Activated naive CD8-positive, alpha-beta T cell treated with anti-CD3 and anti-CD28 coated beads, Interleukin-2, amount 50 U/mL, for 24 hours (primary cell): ENCODE measurements around the gene TRIL.

ENCODE experiments used
- ATAC-seq: fragments of 150-1000 bp; cut with Tn5 transposase; one replicate; pipeline ENCODE4 v1.10.0; 2021
- DNase-seq: peaks from one replicate; pipeline ENCODE4 v3.0.0; 2021
- H3K27ac Mint-ChIP-seq: one replicate; pipeline ENCODE4 v1.8.0; 2021; ENCODE audit warnings: mild to moderate bottlenecking, mixed read lengths
- H3K27me3 Mint-ChIP-seq: one replicate; pipeline ENCODE4 v1.8.0; 2021; ENCODE audit warnings: mixed read lengths
- H3K36me3 Mint-ChIP-seq: one replicate; pipeline ENCODE4 v1.8.0; 2021; ENCODE audit warnings: low read depth, mixed read lengths
- H3K4me1 Mint-ChIP-seq: one replicate; pipeline ENCODE4 v1.8.0; 2021; ENCODE audit warnings: mixed read lengths
- H3K4me3 Mint-ChIP-seq: one replicate; pipeline ENCODE4 v1.8.0; 2021; ENCODE audit warnings: mild to moderate bottlenecking, moderate library complexity, mixed read lengths
- H3K9me3 Mint-ChIP-seq: one replicate; pipeline ENCODE4 v1.8.0; 2021; ENCODE audit warnings: mixed read lengths

The TRIL gene

DNA sequence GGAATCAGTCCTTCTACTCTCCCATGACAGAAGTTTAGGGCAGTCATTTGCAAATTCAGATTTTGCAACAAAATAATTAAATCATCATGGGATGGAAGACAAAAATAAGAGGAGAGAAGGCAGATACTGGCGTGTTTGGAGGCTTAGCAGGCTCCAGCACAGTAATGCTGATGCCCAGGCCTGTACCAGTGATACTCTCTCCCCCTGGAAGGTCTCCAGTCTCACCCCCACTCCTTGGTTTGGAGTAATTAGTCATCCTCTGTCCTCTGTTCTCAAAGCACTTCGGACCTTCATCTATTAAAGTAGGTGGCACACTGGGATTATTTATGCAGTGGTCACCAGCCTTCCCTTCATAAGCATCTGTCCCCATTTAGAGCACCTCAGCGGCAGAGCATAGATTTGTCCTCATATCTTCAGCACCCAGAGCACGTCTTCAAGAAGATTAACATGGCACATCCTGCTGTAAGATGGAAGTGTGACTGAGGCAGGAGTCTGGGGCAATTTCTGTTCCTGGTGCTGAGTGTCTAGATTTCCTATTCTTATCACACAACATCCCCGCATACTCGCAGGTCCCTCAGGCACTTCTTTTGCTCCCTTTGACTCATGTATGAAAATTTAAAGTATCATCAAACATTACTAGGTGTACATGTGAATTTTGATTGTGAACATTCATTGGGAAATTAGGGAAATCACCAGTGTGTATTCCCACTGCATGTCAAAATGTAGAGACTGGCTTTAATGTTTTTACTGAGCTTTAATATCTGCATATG lies 31.3 kb upstream of the TRIL start:
- DNase-seq, result no peak
- Mint-ChIP-seq H3K27ac (no peak overlapping the region), H3K9me3 (no peaks in the 10 kb centered on the region), H3K27me3 (peaks cover 14% of the 10 kb centered on the region), H3K4me3 (no peak overlapping the region), H3K4me1 (no peaks in the 10 kb centered on the region), H3K36me3 (no peaks in the 10 kb centered on the region)
- ATAC-seq, result no peak

GRCh38 chr7:28988810-28989209 lies 30.7 kb upstream of the TRIL start:
- no peaks in the 10 kb centered on the region for H3K4me1 Mint-ChIP-seq
- peaks cover 14% of the 10 kb centered on the region for H3K27me3 Mint-ChIP-seq
- H3K36me3 Mint-ChIP-seq, result no peaks in the 10 kb centered on the region
- ATAC-seq (no peak), DNase-seq (no peak)
- no peaks in the 10 kb centered on the region for H3K9me3 Mint-ChIP-seq
- H3K4me3 Mint-ChIP-seq, result no peak overlapping the region
- no peak overlapping the region for H3K27ac Mint-ChIP-seq

GRCh38 chr7:28988091-28988490 lies 30.0 kb upstream of the TRIL start:
- Mint-ChIP-seq H3K4me1 (no peaks in the 10 kb centered on the region), H3K27me3 (peaks cover 14% of the 10 kb centered on the region)

DNA sequence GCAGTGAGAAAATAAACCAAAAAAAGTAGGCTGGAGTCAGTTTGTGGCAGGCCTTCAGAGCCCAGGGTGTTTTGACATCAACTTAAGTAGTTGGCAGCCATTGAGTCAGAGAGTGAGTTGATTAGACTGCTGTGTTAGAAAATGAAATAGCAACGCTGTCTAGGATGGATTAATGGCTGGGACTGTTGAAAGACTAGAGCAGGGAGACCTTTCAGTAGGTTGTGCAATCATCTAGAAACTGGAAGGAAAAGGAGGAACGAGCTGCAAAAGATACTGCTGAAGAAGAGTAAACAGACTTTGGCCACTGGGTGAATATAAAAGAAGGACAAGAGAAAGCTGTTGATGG lies 28.6 kb upstream of the TRIL start:
- no peak for ATAC-seq
- no peaks in the 10 kb centered on the region for H3K36me3 Mint-ChIP-seq
- no peak overlapping the region for H3K27ac Mint-ChIP-seq
- H3K27me3 Mint-ChIP-seq, result peaks cover 9% of the 10 kb centered on the region
- no peak for DNase-seq
- H3K4me1 Mint-ChIP-seq, result no peaks in the 10 kb centered on the region
- no peaks in the 10 kb centered on the region for H3K9me3 Mint-ChIP-seq
- no peak overlapping the region for H3K4me3 Mint-ChIP-seq

More at GRCh38 chr7:28988091-28988490, 30.0 kb upstream of the TRIL start:
- ATAC-seq (no peak), DNase-seq (no peak)
- Mint-ChIP-seq H3K9me3 (no peaks in the 10 kb centered on the region), H3K27ac (no peak overlapping the region), H3K36me3 (no peaks in the 10 kb centered on the region), H3K4me3 (no peak overlapping the region)

GRCh38 chr7:28986028-28986764 lies 28.1 kb upstream of the TRIL start:
- ATAC-seq, result no peak
- Mint-ChIP-seq H3K36me3 (no peaks in the 10 kb centered on the region), H3K9me3 (no peaks in the 10 kb centered on the region), H3K4me3 (no peak overlapping the region), H3K27me3 (peaks cover 9% of the 10 kb centered on the region), H3K4me1 (no peaks in the 10 kb centered on the region), H3K27ac (no peak overlapping the region)
- DNase-seq, result no peak

DNA sequence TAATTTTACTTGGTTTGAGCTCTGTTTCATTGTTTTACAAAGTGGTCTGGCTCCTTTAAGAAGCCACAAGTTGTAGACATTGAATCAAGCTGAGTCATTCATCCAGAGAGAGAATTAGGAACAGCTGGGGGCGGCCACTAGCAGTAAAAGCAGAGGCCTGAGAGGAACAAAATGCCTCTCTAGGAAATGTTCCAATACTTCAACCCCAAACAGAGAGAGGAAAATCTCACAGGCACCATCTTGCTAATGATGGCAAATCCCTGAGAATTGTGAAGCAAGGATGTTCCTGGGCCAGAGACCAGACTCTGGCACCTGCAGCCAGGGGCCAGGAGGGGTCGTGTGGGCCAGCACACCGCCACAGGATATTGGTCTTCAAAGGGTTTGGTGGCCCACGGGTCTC lies 26.5 kb upstream of the TRIL start:
- Mint-ChIP-seq H3K27ac (no peak overlapping the region), H3K4me1 (no peaks in the 10 kb centered on the region), H3K36me3 (no peaks in the 10 kb centered on the region), H3K4me3 (no peak overlapping the region), H3K9me3 (no peaks in the 10 kb centered on the region), H3K27me3 (peaks cover 6% of the 10 kb centered on the region)
- ATAC-seq (no peak), DNase-seq (no peak)

- ATAC-seq (no peak), DNase-seq (no peak)
- Mint-ChIP-seq H3K4me3 (no peak overlapping the region), H3K27ac (no peak overlapping the region), H3K9me3 (no peaks in the 10 kb centered on the region), H3K36me3 (no peaks in the 10 kb centered on the region), H3K4me1 (no peaks in the 10 kb centered on the region), H3K27me3 (peaks cover 6% of the 10 kb centered on the region)
These were observed 26.1 kb upstream of the TRIL start for GRCh38 chr7:28984217-28984616.

DNA sequence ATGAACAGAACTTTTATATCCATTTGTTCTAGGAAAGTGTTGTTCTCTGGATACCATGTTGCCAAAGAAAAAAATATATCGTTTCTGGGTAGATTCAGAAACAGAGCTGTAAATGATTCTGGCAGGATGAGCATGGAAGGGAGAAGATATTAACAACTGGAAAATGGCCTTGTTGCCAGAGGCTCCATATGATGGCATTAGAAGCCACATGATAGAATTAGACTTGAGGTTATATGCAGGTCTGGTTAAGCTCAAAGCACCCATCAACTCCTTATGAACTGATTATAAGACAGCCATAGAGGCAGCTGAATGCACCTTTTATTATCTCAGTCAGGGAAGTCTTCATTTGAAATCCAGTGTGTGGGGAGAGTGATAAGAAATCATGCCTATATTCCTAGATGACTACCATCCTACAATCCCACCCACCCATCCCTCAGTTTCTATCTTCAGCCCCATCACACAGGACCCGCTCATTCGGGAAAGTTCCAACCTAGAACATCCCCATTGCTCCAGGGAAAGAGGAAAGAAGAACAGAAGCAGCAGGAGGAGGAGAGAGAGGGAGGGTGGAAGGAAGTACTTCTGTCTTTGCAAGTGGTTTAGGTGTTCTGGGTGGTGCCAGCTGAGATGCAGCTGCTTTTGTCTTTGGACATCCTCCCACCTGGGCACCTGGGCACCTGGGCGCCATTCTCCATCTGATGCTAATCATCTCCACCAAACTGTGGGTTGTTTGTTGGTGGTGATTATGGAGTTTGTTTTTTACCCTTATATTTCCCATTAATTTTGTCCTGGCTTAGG lies 25.5 kb upstream of the TRIL start:
- no peak overlapping the region for H3K27ac Mint-ChIP-seq
- no peak for ATAC-seq
- no peaks in the 10 kb centered on the region for H3K4me1 Mint-ChIP-seq
- DNase-seq, result no peak
- peaks cover 1% of the 10 kb centered on the region for H3K27me3 Mint-ChIP-seq
- H3K4me3 Mint-ChIP-seq, result no peak overlapping the region
- no peaks in the 10 kb centered on the region for H3K36me3 Mint-ChIP-seq
- H3K9me3 Mint-ChIP-seq, result no peaks in the 10 kb centered on the region

GRCh38 chr7:28981161-28981465 lies 23.0 kb upstream of the TRIL start:
- Mint-ChIP-seq H3K27me3 (no peaks in the 10 kb centered on the region), H3K9me3 (no peaks in the 10 kb centered on the region), H3K4me3 (no peak overlapping the region), H3K27ac (no peak overlapping the region), H3K4me1 (no peaks in the 10 kb centered on the region), H3K36me3 (no peaks in the 10 kb centered on the region)
- ATAC-seq (no peak), DNase-seq (no peak)

DNA sequence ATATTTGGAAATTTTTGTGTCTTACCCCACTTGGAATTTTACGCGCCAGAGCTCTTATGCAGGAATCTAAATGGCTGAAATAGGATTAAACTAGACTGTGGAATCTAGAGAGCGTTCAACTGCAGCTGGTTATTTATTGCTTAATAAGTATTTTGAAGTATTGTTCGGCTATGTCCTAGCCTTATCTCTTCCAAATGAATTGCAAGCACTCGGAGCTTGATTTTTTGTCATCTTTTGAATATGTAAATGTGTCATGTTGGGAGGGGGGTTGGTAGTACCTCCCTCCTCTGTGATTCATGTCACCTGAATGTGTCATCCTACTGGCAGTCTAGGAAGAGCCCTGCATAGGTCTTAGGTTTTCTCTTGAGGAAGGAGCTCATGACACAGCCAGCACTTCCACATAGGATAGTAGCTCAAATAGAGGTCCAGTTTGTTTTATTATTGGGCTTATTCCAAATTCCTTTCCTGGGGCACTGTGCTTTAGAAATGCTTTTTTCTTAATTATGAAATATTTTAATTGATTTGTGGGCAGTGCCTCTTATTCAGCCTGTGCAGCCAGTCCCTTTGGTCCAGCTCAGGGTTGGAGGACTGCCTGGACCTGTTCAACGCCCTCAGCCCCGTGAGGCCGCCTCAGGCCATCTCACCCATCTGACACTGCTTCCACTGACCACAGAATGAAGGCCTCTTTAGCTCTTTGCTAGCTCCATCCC lies 22.5 kb upstream of the TRIL start:
- Mint-ChIP-seq H3K4me1 (no peaks in the 10 kb centered on the region), H3K4me3 (no peak overlapping the region), H3K27me3 (no peaks in the 10 kb centered on the region), H3K36me3 (no peaks in the 10 kb centered on the region), H3K27ac (no peak overlapping the region), H3K9me3 (no peaks in the 10 kb centered on the region)
- no peak for ATAC-seq
- no peak for DNase-seq

- Mint-ChIP-seq H3K36me3 (no peaks in the 10 kb centered on the region), H3K4me1 (no peaks in the 10 kb centered on the region), H3K27me3 (no peaks in the 10 kb centered on the region), H3K4me3 (no peak overlapping the region), H3K9me3 (no peaks in the 10 kb centered on the region), H3K27ac (no peak overlapping the region)
- DNase-seq (no peak), ATAC-seq (no peak)
These were observed 21.6 kb upstream of the TRIL start for GRCh38 chr7:28979776-28980175.

DNA sequence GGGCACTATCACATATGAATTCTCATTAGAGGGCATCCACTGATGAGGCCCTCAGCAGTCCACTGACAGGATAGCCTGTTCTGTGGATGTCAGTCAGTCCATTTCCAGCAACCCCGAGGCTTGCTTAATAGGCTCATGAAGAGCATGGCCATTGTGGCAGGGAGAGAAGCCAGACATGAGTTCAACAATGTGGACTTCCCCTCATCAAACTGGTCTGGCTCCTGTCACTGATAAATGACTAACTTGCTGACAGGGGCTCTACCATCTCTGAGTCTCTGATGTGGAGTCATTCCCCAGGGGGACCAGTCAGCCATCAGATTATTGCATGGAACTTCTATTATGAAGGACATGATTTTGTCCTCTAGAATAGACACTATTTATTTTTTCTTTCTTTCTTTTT lies 19.8 kb upstream of the TRIL start:
- H3K27ac Mint-ChIP-seq, result no peak overlapping the region
- ATAC-seq (no peak), DNase-seq (no peak)
- no peak overlapping the region for H3K4me3 Mint-ChIP-seq
- no peaks in the 10 kb centered on the region for H3K27me3 Mint-ChIP-seq
- H3K36me3 Mint-ChIP-seq, result no peaks in the 10 kb centered on the region
- H3K4me1 Mint-ChIP-seq, result no peaks in the 10 kb centered on the region
- peaks cover 11% of the 10 kb centered on the region for H3K9me3 Mint-ChIP-seq

DNA sequence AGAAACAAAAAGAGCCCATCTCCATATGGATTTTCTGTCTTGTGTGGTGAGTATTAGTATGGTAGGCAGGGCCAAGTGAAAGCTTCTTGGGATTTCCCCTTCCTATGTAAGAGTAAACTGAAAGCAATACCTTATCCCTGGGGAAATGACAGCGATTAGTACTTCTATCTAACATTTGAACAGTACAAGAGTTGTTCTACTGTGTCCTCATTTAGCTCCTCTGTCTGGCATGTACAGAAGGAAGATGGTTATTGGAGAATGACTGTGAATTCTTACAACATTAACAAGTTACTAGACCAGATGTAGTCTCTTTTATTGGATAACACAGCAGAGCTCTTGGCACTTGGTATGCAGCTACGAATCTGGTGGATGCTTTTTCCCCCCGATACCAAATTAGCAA lies 17.9 kb upstream of the TRIL start:
- no peak overlapping the region for H3K4me3 Mint-ChIP-seq
- H3K27me3 Mint-ChIP-seq, result no peaks in the 10 kb centered on the region
- peaks cover 21% of the 10 kb centered on the region for H3K9me3 Mint-ChIP-seq
- no peak overlapping the region for H3K27ac Mint-ChIP-seq
- H3K36me3 Mint-ChIP-seq, result no peaks in the 10 kb centered on the region
- H3K4me1 Mint-ChIP-seq, result no peaks in the 10 kb centered on the region
- DNase-seq (no peak), ATAC-seq (no peak)

GRCh38 chr7:28973591-28973990 lies 15.5 kb upstream of the TRIL start:
- ATAC-seq (no peak), DNase-seq (no peak)
- Mint-ChIP-seq H3K4me3 (no peak overlapping the region), H3K4me1 (no peaks in the 10 kb centered on the region), H3K27me3 (peaks cover 4% of the 10 kb centered on the region), H3K27ac (no peak overlapping the region), H3K36me3 (no peaks in the 10 kb centered on the region), H3K9me3 (peaks cover 31% of the 10 kb centered on the region)
